ENCODE measurements around the gene TMEM107. TPM values are rescaled to one million over a fixed set of nuclear protein-coding genes. Genes with fewer than 3 reads are reported as not detected.

TMEM107 gene
- total RNA-seq, 2 donors from 2014 or later: 13.2 to 17.0 TPM

DNA sequence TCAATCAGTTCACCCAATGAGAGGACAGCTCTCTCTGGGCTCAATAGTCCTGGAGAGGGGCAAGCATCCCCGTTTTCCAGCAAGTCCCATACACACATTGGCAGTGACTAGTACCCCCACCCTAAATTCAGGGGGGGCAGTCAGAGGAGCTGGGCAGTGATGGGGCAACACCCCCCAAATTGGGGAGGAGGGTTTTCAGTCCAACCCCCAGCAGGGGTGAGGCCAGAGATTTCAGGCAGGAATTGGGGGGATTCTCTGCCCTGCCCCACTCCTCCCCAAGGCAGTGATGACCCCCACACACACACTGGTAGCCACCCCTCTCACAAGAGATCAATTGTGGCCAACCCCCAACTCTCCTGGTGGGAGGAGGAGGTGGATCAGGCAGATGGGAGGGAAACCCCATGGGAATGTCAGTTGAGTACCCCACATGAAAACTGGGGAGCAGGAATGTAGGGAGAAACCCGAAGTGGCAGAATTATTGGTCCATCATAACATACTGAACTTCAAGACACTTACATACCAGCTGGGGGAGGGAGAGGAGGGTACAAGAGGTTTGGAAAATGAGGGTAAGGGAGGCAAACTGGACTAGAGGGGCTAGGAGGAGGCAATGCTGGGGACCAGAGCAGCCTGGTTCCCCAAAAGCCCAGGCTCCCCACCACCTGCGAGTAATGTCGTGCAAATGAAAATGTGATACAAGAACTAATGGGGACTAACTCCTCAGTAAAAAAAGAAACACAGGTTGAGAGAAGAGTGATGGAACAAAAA, 16.5 kb downstream of the TMEM107 start:
- H3K9me3 ChIP-seq: no peaks in the 10 kb centered on the region
- no peaks in the 10 kb centered on the region for H3K27me3 ChIP-seq
- peak overlapping the region; percentile 1 to 16 for H3K9ac ChIP-seq (ENCODE audit: low read depth in 2 of 2, low read length in 2 of 2)
- TF ChIP-seq, protein P1, sequence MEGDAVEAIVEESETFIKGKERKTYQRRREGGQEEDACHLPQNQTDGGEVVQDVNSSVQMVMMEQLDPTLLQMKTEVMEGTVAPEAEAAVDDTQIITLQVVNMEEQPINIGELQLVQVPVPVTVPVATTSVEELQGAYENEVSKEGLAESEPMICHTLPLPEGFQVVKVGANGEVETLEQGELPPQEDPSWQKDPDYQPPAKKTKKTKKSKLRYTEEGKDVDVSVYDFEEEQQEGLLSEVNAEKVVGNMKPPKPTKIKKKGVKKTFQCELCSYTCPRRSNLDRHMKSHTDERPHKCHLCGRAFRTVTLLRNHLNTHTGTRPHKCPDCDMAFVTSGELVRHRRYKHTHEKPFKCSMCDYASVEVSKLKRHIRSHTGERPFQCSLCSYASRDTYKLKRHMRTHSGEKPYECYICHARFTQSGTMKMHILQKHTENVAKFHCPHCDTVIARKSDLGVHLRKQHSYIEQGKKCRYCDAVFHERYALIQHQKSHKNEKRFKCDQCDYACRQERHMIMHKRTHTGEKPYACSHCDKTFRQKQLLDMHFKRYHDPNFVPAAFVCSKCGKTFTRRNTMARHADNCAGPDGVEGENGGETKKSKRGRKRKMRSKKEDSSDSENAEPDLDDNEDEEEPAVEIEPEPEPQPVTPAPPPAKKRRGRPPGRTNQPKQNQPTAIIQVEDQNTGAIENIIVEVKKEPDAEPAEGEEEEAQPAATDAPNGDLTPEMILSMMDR (IDR thresholded peaks at IDR 0.05): no peak
- no peak overlapping the region for H3K27ac ChIP-seq
- H3K4me3 ChIP-seq: no peak overlapping the region
- intact Hi-C loops (cut with DNase I): no loop called here
- H3K36me3 ChIP-seq: no peaks in the 10 kb centered on the region
- H3K4me1 ChIP-seq: peaks cover 24% of the 10 kb centered on the region
- no peak for DNase-seq

GRCh38 chr17:8159032-8159400, 17.2 kb downstream of the TMEM107 start:
- Histone ChIP-seq H3K36me3 (no peaks in the 10 kb centered on the region), H3K9ac (ENCODE audit: low read depth in 2 of 2, low read length in 2 of 2) (peak overlapping the region in 1 of 2 donors; percentile 48), H3K4me1 (peaks cover 22% of the 10 kb centered on the region), H3K27ac (peak overlapping the region; percentile 78), H3K9me3 (no peaks in the 10 kb centered on the region), H3K4me3 (no peak overlapping the region), H3K27me3 (no peaks in the 10 kb centered on the region)
- no peak for DNase-seq
- intact Hi-C loops (cut with DNase I): no loop called here
- TF ChIP-seq, protein P1 (IDR thresholded peaks at IDR 0.05): no peak

- H3K36me3 ChIP-seq: no peaks in the 10 kb centered on the region
- H3K4me1 ChIP-seq: peaks cover 17% of the 10 kb centered on the region
- no peaks in the 10 kb centered on the region for H3K9me3 ChIP-seq
- no peak overlapping the region for H3K4me3 ChIP-seq
- intact Hi-C loops (cut with DNase I): no loop called here
- no peaks in the 10 kb centered on the region for H3K27me3 ChIP-seq
- peak overlapping the region; percentile 38 to 48 for H3K9ac ChIP-seq (ENCODE audit: low read depth in 2 of 2, low read length in 2 of 2)
- peak overlapping the region; percentile 78 for H3K27ac ChIP-seq
- TF ChIP-seq, protein P1 (IDR thresholded peaks at IDR 0.05): peak; percentile 90
- peak; percentile 98 for DNase-seq
Measured at GRCh38 chr17:8158267-8159031, 17.7 kb downstream of the TMEM107 start.

GRCh38 chr17:8156246-8156992, 19.8 kb downstream of the TMEM107 start:
- Histone ChIP-seq H3K4me1 (peaks cover 21% of the 10 kb centered on the region), H3K36me3 (no peaks in the 10 kb centered on the region), H3K27ac (peak overlapping the region; percentile 97), H3K9me3 (no peaks in the 10 kb centered on the region), H3K27me3 (no peaks in the 10 kb centered on the region), H3K9ac (ENCODE audit: low read depth in 2 of 2, low read length in 2 of 2) (peak overlapping the region; percentile 99 to 100), H3K4me3 (peak overlapping the region; percentile 57)
- intact Hi-C loops (cut with DNase I): no loop called here
- peak; percentile 100 for DNase-seq
- TF ChIP-seq, protein P1 (IDR thresholded peaks at IDR 0.05): no peak

- peak overlapping the region; percentile 57 for H3K4me3 ChIP-seq
- H3K4me1 ChIP-seq: peaks cover 17% of the 10 kb centered on the region
- H3K36me3 ChIP-seq: no peaks in the 10 kb centered on the region
- TF ChIP-seq, protein P1 (IDR thresholded peaks at IDR 0.05): no peak
- no peak for DNase-seq
- H3K27ac ChIP-seq: peak overlapping the region; percentile 93
- intact Hi-C loops (cut with DNase I): no loop called here
- no peaks in the 10 kb centered on the region for H3K9me3 ChIP-seq
- H3K9ac ChIP-seq (ENCODE audit: low read depth in 2 of 2, low read length in 2 of 2): peak overlapping the region; percentile 99 to 100
- H3K27me3 ChIP-seq: no peaks in the 10 kb centered on the region
Measured at GRCh38 chr17:8155996-8156245, 20.3 kb downstream of the TMEM107 start.

All from colonic mucosa (tissue), 4 donors.